K562 (cell line): ENCODE data around the gene OR52I2. TPM values are rescaled to one million over a fixed set of nuclear protein-coding genes. Genes with fewer than 3 reads are reported as not detected.

Source experiments
- ATAC-seq: fragments of 200-7000 bp; cut with Tn5 transposase; 3 replicates; pipeline ENCODE4 v1.9.1; 2020; ENCODE audit warnings: moderate library complexity
- BruUV-seq: library from RNA; stranded (reverse); fragments of 400-500 nt; replicated peaks from 2 replicates; lab custom pipeline; 2021; lab: Mats Ljungman, UMichigan
- CTCF ChIA-PET: fragments of 300-600 bp; formaldehyde crosslinking; extraction: SDS; loops from one replicate; lab custom pipeline; 2021; ENCODE audit warnings: low intra/inter-chr PET ratio; lab: Yijun Ruan, JAX
- POLR2A ChIA-PET: fragments of 300-600, 350-650 bp; sonication (Branson Sonifier 250); formaldehyde crosslinking; extraction: SDS; loops from one replicate; lab custom pipeline; 2021; ENCODE audit warnings: antibody characterized with exemption, inconsistent platforms; lab: Yijun Ruan, JAX
- DNase-seq, 4 experiments: peaks; one replicate each; pipeline versions ENCODE4 v3.0.0 to v3.0.0-alpha.2; 2011 to 2018; ENCODE audit warnings: low spot score in 3 of 4, mixed read lengths in 3 of 4; ENCODE audit errors: extremely low read depth in 1 of 4
- FAIRE-seq: peaks from 2 replicates; lab custom pipeline; 2011; peaks lifted over from hg19 to GRCh38; lab: Jason Lieb, UNC
- H2AFZ ChIP-seq: 2 replicates; pipeline ENCODE4 v1.6.0; 2011; ENCODE audit warnings: low read depth, low read length, control low read depth, inconsistent platforms
- H3K27ac ChIP-seq: fragments of 200-600 bp; 3 replicates; pipeline ENCODE4 v1.8.0; 2011; ENCODE audit warnings: low read depth, mild to moderate bottlenecking, control low read depth, inconsistent platforms, low read length, moderate library complexity, mixed read lengths; ENCODE audit errors: extremely low read depth
- H3K27me3 ChIP-seq, 2 experiments: fragments of 300-600 bp in 1 of 2; 2 replicates in 1 of 2; 3 replicates in 1 of 2; pipeline versions ENCODE4 v1.6.0 to v1.8.0; 2011; ENCODE audit warnings: inconsistent platforms in 2 of 2, low read length in 2 of 2, mild to moderate bottlenecking in 1 of 2, mixed read lengths in 1 of 2, moderate library complexity in 1 of 2; ENCODE audit not compliant: control insufficient read depth in 2 of 2, insufficient read depth in 2 of 2
- H3K36me3 ChIP-seq: fragments of 300-600 bp; 3 replicates; pipeline ENCODE4 v1.8.0; 2011; ENCODE audit warnings: mild to moderate bottlenecking, low read length, inconsistent platforms; ENCODE audit not compliant: control insufficient read depth, insufficient read depth
- H3K4me1 ChIP-seq, 2 experiments: fragments of 200-600 bp in 1 of 2; replicated peaks in 1 of 2; 2 replicates in 1 of 2; 3 replicates in 1 of 2; pipeline versions ENCODE4 v1.5.1 to v1.8.0; 2011; ENCODE audit warnings: inconsistent platforms in 2 of 2, low read length in 2 of 2, mild to moderate bottlenecking in 1 of 2, mixed read lengths in 1 of 2, moderate library complexity in 1 of 2; ENCODE audit not compliant: control insufficient read depth in 2 of 2, insufficient read depth in 2 of 2
- H3K4me2 ChIP-seq: 2 replicates; pipeline ENCODE4 v1.6.1; 2011; ENCODE audit warnings: low read length, control low read depth, inconsistent platforms, mixed read lengths; ENCODE audit not compliant: insufficient read depth
- H3K4me3 ChIP-seq: fragments of 200-600 bp; sonication (generic), shearing (Covaris generic); 2 replicates; pipeline ENCODE4 v1.5.1; 2016; ENCODE audit warnings: control low read depth, inconsistent platforms
- H3K79me2 ChIP-seq: fragments of 200-600 bp; 3 replicates; pipeline ENCODE4 v1.8.0; 2011; ENCODE audit warnings: low read length, inconsistent platforms; ENCODE audit not compliant: control insufficient read depth, insufficient read depth
- H3K9ac ChIP-seq, 2 experiments: 2 replicates each; pipeline versions ENCODE4 v1.6.0 to v1.6.1; 2011; ENCODE audit warnings: low read depth in 2 of 2, low read length in 2 of 2, control low read depth in 1 of 2, inconsistent platforms in 1 of 2, mild to moderate bottlenecking in 1 of 2, mixed read lengths in 1 of 2; ENCODE audit not compliant: insufficient read depth in 1 of 2
- H3K9me1 ChIP-seq: one replicate; pipeline ENCODE4 v1.6.0; 2011; ENCODE audit warnings: inconsistent platforms, mild to moderate bottlenecking, low read length, moderate library complexity; ENCODE audit not compliant: control insufficient read depth, insufficient read depth
- H3K9me3 ChIP-seq: replicated peaks from 2 replicates; pipeline ENCODE4 v1.5.1; 2011; ENCODE audit warnings: low read depth, low read length, inconsistent platforms; ENCODE audit not compliant: control insufficient read depth, insufficient read depth
- H4K20me1 ChIP-seq: replicated peaks from 2 replicates; pipeline ENCODE4 v1.6.1; 2011; ENCODE audit warnings: low read length, inconsistent platforms, mixed read lengths; ENCODE audit not compliant: control insufficient read depth, insufficient read depth
- ARID2 ChIP-seq: fragments of 450-650 bp; IDR thresholded peaks from 2 replicates; pipeline ENCODE4 v1.6.1; 2017; ENCODE audit warnings: antibody characterized with exemption, mild to moderate bottlenecking
- BDP1 ChIP-seq: IDR thresholded peaks from 3 replicates; pipeline ENCODE4 v1.6.1; 2011; ENCODE audit not compliant: insufficient read length, insufficient read depth
- CEBPB ChIP-seq: fragments of 450-650 bp; IDR thresholded peaks from 2 replicates; pipeline ENCODE4 v1.6.1; 2016; ENCODE audit warnings: missing genetic modification characterization, missing compliant biosample characterization
- CREB3 ChIP-seq: fragments of 450-650 bp; conservative IDR thresholded peaks from 2 replicates; pipeline ENCODE4 v1.6.1; 2016; ENCODE audit warnings: missing genetic modification characterization, low read depth, mild to moderate bottlenecking, missing compliant biosample characterization, moderate library complexity
- ETV6 ChIP-seq, 3 experiments: fragments of 150-350 bp in 1 of 3; sonication (generic) in 1 of 3; formaldehyde crosslinking in 1 of 3; IDR thresholded peaks; 2 replicates each; pipeline versions ENCODE4 v1.6.1 to v1.8.0; 2014 to 2022; ENCODE audit warnings: borderline replicate concordance in 2 of 3, low read depth in 2 of 3, antibody characterized with exemption in 1 of 3, low read length in 1 of 3, mild to moderate bottlenecking in 1 of 3, missing genetic modification reagents in 1 of 3
- HNRNPK ChIP-seq: fragments of 200-400 bp; formaldehyde crosslinking; IDR thresholded peaks from one replicate; pipeline ENCODE4 v1.6.1; 2018; ENCODE audit warnings: mild to moderate bottlenecking, low read depth, low read length; ENCODE audit not compliant: poor library complexity, severe bottlenecking
- IFI16 ChIP-seq: fragments of 250-450 bp; sonication (Bioruptor Pico); IDR thresholded peaks from 2 replicates; pipeline ENCODE4 v2.1.2; 2022; ENCODE audit warnings: mild to moderate bottlenecking, inconsistent platforms
- KAT8 ChIP-seq: fragments of 450-650 bp; IDR thresholded peaks from 2 replicates; pipeline ENCODE4 v1.6.1; 2016; ENCODE audit warnings: low read depth, mild to moderate bottlenecking
- KLF10 ChIP-seq: fragments of 250-450 bp; sonication (Bioruptor Pico); IDR thresholded peaks from 2 replicates; pipeline ENCODE4 v1.6.1; 2021; ENCODE audit warnings: matching md5 sums
- NRF1 ChIP-seq, 2 experiments: fragments of 450-650 bp; IDR thresholded peaks in 1 of 2; conservative IDR thresholded peaks in 1 of 2; 2 replicates each; pipeline ENCODE4 v1.6.1; 2014; ENCODE audit warnings: mild to moderate bottlenecking in 2 of 2
- PHF20 ChIP-seq: fragments of 450-650 bp; IDR thresholded peaks from 2 replicates; pipeline ENCODE4 v1.6.1; 2018; ENCODE audit not compliant: partially characterized antibody
- PHF8 ChIP-seq: fragments of 200-600 bp; sonication (generic); IDR thresholded peaks from 2 replicates; pipeline ENCODE4 v1.6.1; 2012; ENCODE audit warnings: mixed run types, mild to moderate bottlenecking, inconsistent platforms, low read length, moderate library complexity, borderline replicate concordance
- SLC30A9 ChIP-seq: fragments of 250-450 bp; sonication (Bioruptor Pico); IDR thresholded peaks from 2 replicates; pipeline ENCODE4 v1.8.0; 2022; ENCODE audit warnings: mild to moderate bottlenecking, moderate library complexity
- SMC3 ChIP-seq: conservative IDR thresholded peaks from 2 replicates; pipeline ENCODE4 v1.6.1; 2011; ENCODE audit warnings: low read depth, low read length, improper control_type of control experiment; ENCODE audit not compliant: insufficient read depth
- TAF15 ChIP-seq: fragments of 200-400 bp; formaldehyde crosslinking; IDR thresholded peaks from 2 replicates; pipeline ENCODE4 v1.6.1; 2017; ENCODE audit warnings: mild to moderate bottlenecking, low read depth, low read length, moderate library complexity
- ZEB2 ChIP-seq: fragments of 450-650 bp; IDR thresholded peaks from 2 replicates; pipeline ENCODE4 v1.6.1; 2016
- ZKSCAN3 ChIP-seq: fragments of 250-450 bp; sonication (Bioruptor Pico); IDR thresholded peaks from 2 replicates; pipeline ENCODE4 v1.4.0; 2020
- ZKSCAN8 ChIP-seq: fragments of 200-800 bp; sonication (Bioruptor generic); IDR thresholded peaks from 2 replicates; pipeline ENCODE4 v1.6.1; 2016; ENCODE audit warnings: missing genetic modification characterization, missing compliant biosample characterization
- ZNF316 ChIP-seq: fragments of 450-650 bp; IDR thresholded peaks from 2 replicates; pipeline ENCODE4 v1.6.1; 2016
- ZNF354B ChIP-seq: fragments of 250-450 bp; sonication (Bioruptor Pico); IDR thresholded peaks from 2 replicates; pipeline ENCODE4 v1.4.0; 2020
- ZNF740 ChIP-seq, 3 experiments: fragments of 200-800 bp in 1 of 3; sonication (Bioruptor generic) in 1 of 3; sonication (generic) in 1 of 3; formaldehyde crosslinking in 1 of 3; IDR thresholded peaks; 2 replicates each; pipeline versions ENCODE4 v1.6.1 to v1.8.0; 2016 to 2022; ENCODE audit warnings: mild to moderate bottlenecking in 2 of 3, missing compliant biosample characterization in 2 of 3, missing genetic modification characterization in 2 of 3, missing genetic modification reagents in 1 of 3
- ZNF77 ChIP-seq: fragments of 250-450 bp; sonication (Bioruptor Pico); IDR thresholded peaks from 2 replicates; pipeline ENCODE4 v1.5.0; 2020
- ZNF830 ChIP-seq: fragments of 250-450 bp; sonication (Bioruptor Pico); IDR thresholded peaks from 2 replicates; pipeline ENCODE4 v1.5.0; 2021; ENCODE audit warnings: mild to moderate bottlenecking
- WGBS: fragments of 100-300 bp; shearing (Covaris generic); methylation state at CpG from one replicate; pipeline ENCODE4 v1.1.6; 2016; ENCODE audit warnings: low coverage, mixed read lengths; ENCODE audit not compliant: insufficient coverage; ENCODE audit errors: missing lambda C conversion rate; 5-methylcytosine and 5-hydroxymethylcytosine counted together
- in situ Hi-C: fragments of 300-500 bp; cut with MboI; formaldehyde crosslinking; loops from 4 replicates; pipeline ENCODE4 v1.15.0; 2018; ENCODE audit warnings: inconsistent platforms, mixed read lengths
- intact Hi-C: fragments of 100-400 bp; cut with micrococcal nuclease; formaldehyde crosslinking; loops from 2 replicates; pipeline ENCODE4 v1.14.2; 2022
- polyA plus RNA-seq, 8 experiments: library from polyadenylated mRNA; depleted of rRNA in 4 of 8; stranded (reverse) in 5 of 8; unstranded in 3 of 8; fragments of >200 nt; fragmentation: Nextera tagmentation in 2 of 8; fragmentation: Illumina TruSeq in 1 of 8; extraction: Ambion mirVana in 2 of 8; extraction: Trizol in 1 of 8; gene quantifications; 2 replicates each; pipeline versions ENCODE4 v1.2.1 to v1.2.3, GENCODE V29; 2011 to 2014; ENCODE audit warnings: inconsistent platforms in 1 of 8, missing spikeins in 1 of 8
- total RNA-seq, 7 experiments: library from RNA; depleted of rRNA in 6 of 7; stranded (reverse); fragments of >200 nt in 6 of 7; fragmentation: Illumina TruSeq in 2 of 7; extraction: Trizol in 2 of 7; gene quantifications; 2 replicates each; pipeline versions ENCODE4 v1.2.1 to v1.2.3, GENCODE V29; 2011 to 2021; ENCODE audit warnings: low replicate concordance in 1 of 7

OR52I2 gene
- total and polyA plus RNA-seq, 9 of the 15 experiments (the other 6 are each of a cell fraction or from before 2014, with no cell fraction given): not detected

GRCh38 chr11:4615856-4616444 is 34.4 kb downstream of the OR52I2 start (continued):
- TF ChIP-seq CREB3 (tag): no peak
- TF ChIP-seq KLF10: no peak
- TF ChIP-seq ZNF316: no peak
- no peak for TF ChIP-seq BDP1
- TF ChIP-seq ETV6 (IDR thresholded peaks at IDR 0.05; ENCODE audit: borderline replicate concordance in 1 of 2, low read depth in 2 of 2, low read length in 1 of 2): no peak
- no peak for TF ChIP-seq ETV6 (CRISPR knock-in tag; IDR thresholded peaks at IDR 0.05; ENCODE audit: borderline replicate concordance)
- TF ChIP-seq TAF15: no peak
- TF ChIP-seq PHF20: no peak
- TF ChIP-seq ARID2: no peak
- no peak for TF ChIP-seq ZNF77 (CRISPR knock-in tag)
- TF ChIP-seq HNRNPK: peak; percentile 96
- TF ChIP-seq, all 486 proteins: peak for 3

DNA sequence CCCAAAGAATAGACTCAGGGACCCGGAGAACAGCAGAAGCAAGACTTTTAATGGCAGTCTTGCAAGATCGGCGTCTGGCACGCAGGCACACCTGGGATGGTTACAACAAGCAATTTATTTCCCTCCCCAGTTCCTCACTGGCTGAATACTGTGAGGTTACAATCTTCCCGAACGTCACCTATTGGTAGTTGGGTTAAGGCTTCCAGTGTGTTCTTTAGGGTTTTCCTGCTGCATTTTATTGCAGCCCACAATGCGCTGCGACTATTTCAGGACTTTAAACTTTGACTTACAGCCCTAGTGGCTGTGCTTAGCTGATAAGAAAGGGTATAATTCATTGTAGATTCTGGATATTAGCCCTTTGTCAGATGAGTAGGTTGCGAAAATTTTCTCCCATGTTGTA is 38.0 kb downstream of the OR52I2 start:
- H3K4me3 ChIP-seq: no peak overlapping the region
- ATAC-seq: peak; percentile 56
- H3K9me3 ChIP-seq: no peaks in the 10 kb centered on the region
- H3K27ac ChIP-seq: no peak overlapping the region
- no peak overlapping the region for H3K9ac ChIP-seq
- H3K79me2 ChIP-seq: no peaks in the 10 kb centered on the region
- no peaks in the 10 kb centered on the region for H3K36me3 ChIP-seq
- WGBS: 5% methylated on average over 9 of the region's 9 CpGs
- peak in 1 of 4 experiments; percentile 40 for DNase-seq
- FAIRE-seq: peak; percentile 26
- H3K27me3 ChIP-seq: no peaks in the 10 kb centered on the region
- intact Hi-C loops: no loop called here
- ChIA-PET CTCF (no interaction called here), POLR2A (no interaction called here)
- H4K20me1 ChIP-seq: no peaks in the 10 kb centered on the region
- no peaks in the 10 kb centered on the region for H3K4me1 ChIP-seq
- BruUV-seq: no TSS peak
- in situ Hi-C loops: no loop called here
- no peak overlapping the region; the same call in 1 of the 2 replicates for H3K4me2 ChIP-seq
- H3K9me1 ChIP-seq: no peaks in the 10 kb centered on the region
- peak overlapping the region; percentile 69 for H2AFZ ChIP-seq
- TF ChIP-seq ZKSCAN8 (CRISPR knock-in tag): no peak
- no peak for TF ChIP-seq ZNF354B (CRISPR knock-in tag)
- no peak for TF ChIP-seq IFI16 (CRISPR knock-in tag)
- no peak for TF ChIP-seq ZNF740 (CRISPR knock-in tag; IDR thresholded peaks at IDR 0.05)
- TF ChIP-seq ZNF740 (tag; IDR thresholded peaks at IDR 0.05): no peak
- no peak for TF ChIP-seq CEBPB (tag)
- no peak for TF ChIP-seq PHF8
- no peak for TF ChIP-seq ZEB2
- no peak for TF ChIP-seq SMC3
- TF ChIP-seq ZKSCAN3 (CRISPR knock-in tag): no peak
- TF ChIP-seq ZNF830 (CRISPR knock-in tag): no peak
- TF ChIP-seq KAT8: no peak
- no peak for TF ChIP-seq SLC30A9 (CRISPR knock-in tag)
- no peak for TF ChIP-seq NRF1 (conservative IDR thresholded peaks at IDR 0.05 in 1 of 2, IDR thresholded peaks at IDR 0.05 in 1 of 2)
